ENCODE results near the gene MARS1.

DNA sequence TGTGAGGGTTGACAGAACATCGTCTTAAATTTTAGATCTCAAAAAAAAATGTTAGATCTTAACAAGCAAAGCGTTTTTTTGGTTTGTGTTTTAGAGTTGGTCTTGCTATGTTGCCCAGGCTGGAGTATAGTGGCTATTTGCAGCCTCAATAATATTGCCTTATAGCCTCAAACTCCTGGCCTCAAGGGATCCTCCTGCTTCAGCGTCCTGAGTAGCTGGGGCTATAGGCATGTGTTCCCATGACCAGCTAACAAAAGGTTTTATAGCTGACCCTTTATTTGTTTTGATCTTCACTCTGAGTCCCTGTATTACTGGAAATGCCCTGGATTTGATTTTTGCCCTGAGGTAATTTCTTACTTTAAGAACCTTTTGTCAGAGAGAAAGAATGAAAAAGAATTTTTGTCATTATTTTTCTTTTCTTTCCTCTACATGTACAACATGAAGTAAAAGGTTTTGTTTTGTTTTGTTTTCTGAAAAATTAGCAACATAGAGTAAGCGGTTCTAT is 48.1 kb upstream of the MARS1 start:
- TF ChIP-seq POLR2A (IDR thresholded peaks at IDR 0.05), result no peak
- TF ChIP-seq, protein P1, sequence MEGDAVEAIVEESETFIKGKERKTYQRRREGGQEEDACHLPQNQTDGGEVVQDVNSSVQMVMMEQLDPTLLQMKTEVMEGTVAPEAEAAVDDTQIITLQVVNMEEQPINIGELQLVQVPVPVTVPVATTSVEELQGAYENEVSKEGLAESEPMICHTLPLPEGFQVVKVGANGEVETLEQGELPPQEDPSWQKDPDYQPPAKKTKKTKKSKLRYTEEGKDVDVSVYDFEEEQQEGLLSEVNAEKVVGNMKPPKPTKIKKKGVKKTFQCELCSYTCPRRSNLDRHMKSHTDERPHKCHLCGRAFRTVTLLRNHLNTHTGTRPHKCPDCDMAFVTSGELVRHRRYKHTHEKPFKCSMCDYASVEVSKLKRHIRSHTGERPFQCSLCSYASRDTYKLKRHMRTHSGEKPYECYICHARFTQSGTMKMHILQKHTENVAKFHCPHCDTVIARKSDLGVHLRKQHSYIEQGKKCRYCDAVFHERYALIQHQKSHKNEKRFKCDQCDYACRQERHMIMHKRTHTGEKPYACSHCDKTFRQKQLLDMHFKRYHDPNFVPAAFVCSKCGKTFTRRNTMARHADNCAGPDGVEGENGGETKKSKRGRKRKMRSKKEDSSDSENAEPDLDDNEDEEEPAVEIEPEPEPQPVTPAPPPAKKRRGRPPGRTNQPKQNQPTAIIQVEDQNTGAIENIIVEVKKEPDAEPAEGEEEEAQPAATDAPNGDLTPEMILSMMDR (IDR thresholded peaks at IDR 0.05), result no peak
